Vagina (tissue), 2 donors: Measurements from ENCODE around the gene SIAH2.

Experiments
- POLR2A ChIP-seq, 2 donors: fragments of 450-650 bp; IDR thresholded peaks; one replicate each; pipeline ENCODE4 v1.6.1; 2017; ENCODE audit warnings: antibody characterized with exemption in 2 of 2, mild to moderate bottlenecking in 2 of 2, moderate library complexity in 2 of 2
- POLR2AphosphoS5 ChIP-seq, 2 donors: sonication (generic); formaldehyde crosslinking; IDR thresholded peaks; one replicate each; pipeline ENCODE4 v1.9.0; 2017; ENCODE audit warnings: antibody characterized with exemption in 2 of 2, mild to moderate bottlenecking in 2 of 2, low read depth in 1 of 2; ENCODE audit not compliant: insufficient read depth in 1 of 2

DNA sequence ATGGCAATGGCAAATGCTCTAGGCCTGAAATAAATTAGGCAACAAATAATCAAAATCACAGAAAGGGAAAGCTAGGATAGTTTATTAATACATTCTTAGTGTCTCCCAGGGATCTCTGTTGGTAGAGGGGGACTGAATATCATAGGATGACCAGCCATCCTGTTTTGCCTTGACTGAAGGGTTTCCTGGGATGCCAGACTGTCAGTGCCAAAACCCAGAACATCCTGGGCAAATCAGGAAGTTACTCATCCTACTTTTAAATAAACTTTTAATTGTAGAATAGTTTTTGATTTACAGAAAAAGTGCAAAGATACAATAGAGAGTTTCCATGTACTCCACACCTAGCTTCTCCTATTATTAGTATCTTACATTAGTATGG, 21.8 kb upstream of the SIAH2 start:
- TF ChIP-seq POLR2AphosphoS5 (IDR thresholded peaks at IDR 0.05; ENCODE audit: insufficient read depth in 1 of 2, low read depth in 1 of 2) (no peak), POLR2A (IDR thresholded peaks at IDR 0.05) (no peak)
